HEK293T (cell line): ENCODE measurements around the gene PIWIL1.

Experiments
- CTCF ChIA-PET: fragments of 350-600 bp; formaldehyde crosslinking; extraction: SDS; loops from one replicate; lab custom pipeline; 2021; ENCODE audit warnings: antibody characterized with exemption, inconsistent platforms; lab: Yijun Ruan, JAX
- POLR2A ChIA-PET: fragments of 350-600 bp; formaldehyde crosslinking; extraction: SDS; loops from one replicate; lab custom pipeline; 2020; ENCODE audit warnings: antibody characterized with exemption, inconsistent platforms; lab: Yijun Ruan, JAX
- DNase-seq: peaks from one replicate; pipeline ENCODE4 v3.0.0; 2012; ENCODE audit warnings: mixed read lengths; ENCODE audit errors: extremely low spot score
- ARNT ChIP-seq: fragments of 450-650 bp; IDR thresholded peaks from 2 replicates; pipeline ENCODE4 v1.6.1; 2017; ENCODE audit warnings: mild to moderate bottlenecking
- BHLHE40 ChIP-seq: fragments of 450-650 bp; IDR thresholded peaks from 2 replicates; pipeline ENCODE4 v1.6.1; 2016; ENCODE audit warnings: mild to moderate bottlenecking, moderate library complexity, borderline replicate concordance
- CTBP1 ChIP-seq: fragments of 450-650 bp; IDR thresholded peaks from 2 replicates; pipeline ENCODE4 v1.6.1; 2016; ENCODE audit warnings: borderline replicate concordance
- ELF4 ChIP-seq: fragments of 450-650 bp; IDR thresholded peaks from 2 replicates; pipeline ENCODE4 v1.6.1; 2017; ENCODE audit warnings: antibody characterized with exemption
- FOXA1 ChIP-seq: fragments of 450-650 bp; IDR thresholded peaks from 2 replicates; pipeline ENCODE4 v1.6.1; 2016; ENCODE audit warnings: mild to moderate bottlenecking
- FOXK2 ChIP-seq: fragments of 450-650 bp; IDR thresholded peaks from 2 replicates; pipeline ENCODE4 v1.6.1; 2016; ENCODE audit warnings: mild to moderate bottlenecking
- FOXM1 ChIP-seq: fragments of 450-650 bp; IDR thresholded peaks from 2 replicates; pipeline ENCODE4 v1.6.1; 2017; ENCODE audit warnings: mild to moderate bottlenecking, borderline replicate concordance
- HDGF ChIP-seq: fragments of 450-650 bp; IDR thresholded peaks from 2 replicates; pipeline ENCODE4 v1.6.1; 2017; ENCODE audit warnings: antibody characterized with exemption, borderline replicate concordance
- L3MBTL2 ChIP-seq: fragments of 450-650 bp; conservative IDR thresholded peaks from 2 replicates; pipeline ENCODE4 v1.6.1; 2016; ENCODE audit warnings: mild to moderate bottlenecking
- LEF1 ChIP-seq: fragments of 450-650 bp; IDR thresholded peaks from 2 replicates; pipeline ENCODE4 v1.6.1; 2017; ENCODE audit warnings: mild to moderate bottlenecking, borderline replicate concordance
- NFRKB ChIP-seq: fragments of 450-650 bp; IDR thresholded peaks from 2 replicates; pipeline ENCODE4 v1.6.1; 2016; ENCODE audit warnings: mild to moderate bottlenecking, moderate library complexity
- PKNOX1 ChIP-seq: fragments of 450-650 bp; IDR thresholded peaks from 2 replicates; pipeline ENCODE4 v1.6.1; 2016
- SP1 ChIP-seq: fragments of 450-650 bp; IDR thresholded peaks from 2 replicates; pipeline ENCODE4 v1.6.1; 2017
- SUZ12 ChIP-seq: fragments of 450-650 bp; IDR thresholded peaks from 2 replicates; pipeline ENCODE4 v1.6.1; 2016; ENCODE audit warnings: mild to moderate bottlenecking
- TARDBP ChIP-seq: fragments of 450-650 bp; IDR thresholded peaks from 2 replicates; pipeline ENCODE4 v1.6.1; 2016
- ZNF384 ChIP-seq: fragments of 450-650 bp; IDR thresholded peaks from 2 replicates; pipeline ENCODE4 v1.6.1; 2016

Gene PIWIL1

GRCh38 chr12:130357729-130358330, 20.1 kb downstream of the PIWIL1 start:
- TF ChIP-seq SUZ12 (no peak), TARDBP (no peak), L3MBTL2 (no peak), NFRKB (no peak), ELF4 (no peak)
- CTCF ChIA-PET = no interaction called here
- DNase-seq = no peak
- POLR2A ChIA-PET = no interaction called here

GRCh38 chr12:130362060-130362459, 24.4 kb downstream of the PIWIL1 start:
- no peak for TF ChIP-seq FOXA1
- TF ChIP-seq FOXM1 = no peak
- no peak for TF ChIP-seq FOXK2
- DNase-seq = no peak
- CTCF ChIA-PET = no interaction called here
- POLR2A ChIA-PET = no interaction called here

- CTCF ChIA-PET = no interaction called here
- POLR2A ChIA-PET = no interaction called here
- no peak for DNase-seq
These were observed 26.9 kb downstream of the PIWIL1 start for GRCh38 chr12:130364578-130364977.

GRCh38 chr12:130366159-130366558, 28.5 kb downstream of the PIWIL1 start:
- ChIA-PET CTCF (no interaction called here), POLR2A (no interaction called here)
- TF ChIP-seq FOXA1 = no peak
- no peak for TF ChIP-seq FOXK2
- no peak for TF ChIP-seq SUZ12
- TF ChIP-seq PKNOX1 = no peak
- no peak for TF ChIP-seq L3MBTL2
- TF ChIP-seq HDGF = no peak
- TF ChIP-seq ELF4 = no peak
- TF ChIP-seq BHLHE40 = no peak
- no peak for TF ChIP-seq ZNF384
- TF ChIP-seq SP1 = no peak
- no peak for TF ChIP-seq FOXM1
- no peak for TF ChIP-seq TARDBP
- DNase-seq = no peak

More at GRCh38 chr12:130364578-130364977, 26.9 kb downstream of the PIWIL1 start:
- TF ChIP-seq LEF1 (no peak), ZNF384 (no peak), CTBP1 (no peak), BHLHE40 (no peak), PKNOX1 (no peak), NFRKB (no peak), HDGF (no peak), FOXK2 (no peak), SUZ12 (no peak), FOXA1 (no peak), ELF4 (no peak), ARNT (no peak), SP1 (no peak), L3MBTL2 (no peak)

GRCh38 chr12:130367003-130367402, 29.3 kb downstream of the PIWIL1 start:
- TF ChIP-seq FOXA1 = no peak
- no peak for TF ChIP-seq PKNOX1
- no peak for TF ChIP-seq LEF1
- no peak for TF ChIP-seq CTBP1
- ChIA-PET POLR2A (no interaction called here), CTCF (no interaction called here)
- no peak for DNase-seq

- no peak for DNase-seq
- ChIA-PET POLR2A (no interaction called here), CTCF (no interaction called here)
- TF ChIP-seq ELF4 = no peak
- TF ChIP-seq ARNT = no peak
- no peak for TF ChIP-seq FOXK2
- TF ChIP-seq TARDBP = no peak
- no peak for TF ChIP-seq BHLHE40
- no peak for TF ChIP-seq LEF1
- TF ChIP-seq NFRKB = no peak
- no peak for TF ChIP-seq SUZ12
- TF ChIP-seq HDGF = no peak
- no peak for TF ChIP-seq L3MBTL2
- no peak for TF ChIP-seq CTBP1
- no peak for TF ChIP-seq ZNF384
- no peak for TF ChIP-seq FOXA1
- no peak for TF ChIP-seq PKNOX1
- TF ChIP-seq FOXM1 = no peak
- no peak for TF ChIP-seq SP1
These were observed 29.8 kb downstream of the PIWIL1 start for GRCh38 chr12:130367523-130367922.

GRCh38 chr12:130369816-130370215, 32.1 kb downstream of the PIWIL1 start:
- DNase-seq = no peak
- POLR2A ChIA-PET = no interaction called here
- no peak for TF ChIP-seq LEF1
- no peak for TF ChIP-seq ARNT
- no peak for TF ChIP-seq FOXA1
- no peak for TF ChIP-seq SUZ12
- TF ChIP-seq BHLHE40 = no peak
- TF ChIP-seq L3MBTL2 = no peak
- TF ChIP-seq ZNF384 = no peak
- TF ChIP-seq SP1 = no peak
- TF ChIP-seq ELF4 = no peak
- TF ChIP-seq FOXM1 = no peak
- TF ChIP-seq PKNOX1 = no peak
- no peak for TF ChIP-seq HDGF
- no peak for TF ChIP-seq CTBP1
- TF ChIP-seq TARDBP = no peak
- no peak for TF ChIP-seq NFRKB
- CTCF ChIA-PET = no interaction called here
